ENCODE data around the gene TBX1. TPM values are rescaled to one million over a fixed set of nuclear protein-coding genes. Genes with fewer than 3 reads are reported as not detected.

Gene TBX1
- total RNA-seq, 1 donor = not detected

GRCh38 chr22:19732403-19733113 lies 28.0 kb upstream of the TBX1 start:
- no peak for TF ChIP-seq CTCF (IDR thresholded peaks at IDR 0.05; ENCODE audit: extremely low read depth, low read depth, low read length)
- H3K27me3 ChIP-seq (ENCODE audit: insufficient read depth, low read length) = no peaks in the 10 kb centered on the region
- no peak overlapping the region for H3K27ac ChIP-seq (ENCODE audit: low read depth, low read length)
- no peaks in the 10 kb centered on the region for H3K79me2 ChIP-seq (ENCODE audit: insufficient read depth, low read length)
- H4K20me1 ChIP-seq (ENCODE audit: insufficient read depth, low read length) = no peaks in the 10 kb centered on the region
- DNase-seq (ENCODE audit: insufficient read length, low spot score, missing footprints) = no peak
- no peak overlapping the region for H3K4me2 ChIP-seq (ENCODE audit: insufficient read depth, low read length)
- H3K4me1 ChIP-seq (ENCODE audit: insufficient read depth, low read length) = no peaks in the 10 kb centered on the region
- no peak overlapping the region for H2AFZ ChIP-seq (ENCODE audit: low read length)
- H3K4me3 ChIP-seq (ENCODE audit: insufficient read depth, low read length) = no peak overlapping the region
- H3K36me3 ChIP-seq (ENCODE audit: insufficient read depth, low read length) = no peaks in the 10 kb centered on the region
- H3K9me3 ChIP-seq (ENCODE audit: low read depth, low read length) = no peaks in the 10 kb centered on the region

GRCh38 chr22:19733755-19734154 lies 26.8 kb upstream of the TBX1 start:
- no peak overlapping the region for H3K4me2 ChIP-seq (ENCODE audit: insufficient read depth, low read length)
- H3K4me1 ChIP-seq (ENCODE audit: insufficient read depth, low read length) = no peaks in the 10 kb centered on the region
- TF ChIP-seq CTCF (IDR thresholded peaks at IDR 0.05; ENCODE audit: extremely low read depth, low read depth, low read length) = no peak
- no peak for DNase-seq (ENCODE audit: insufficient read length, low spot score, missing footprints)
- no peaks in the 10 kb centered on the region for H3K27me3 ChIP-seq (ENCODE audit: insufficient read depth, low read length)
- H3K36me3 ChIP-seq (ENCODE audit: insufficient read depth, low read length) = no peaks in the 10 kb centered on the region
- H3K79me2 ChIP-seq (ENCODE audit: insufficient read depth, low read length) = no peaks in the 10 kb centered on the region
- H3K27ac ChIP-seq (ENCODE audit: low read depth, low read length) = no peak overlapping the region
- no peak overlapping the region for H2AFZ ChIP-seq (ENCODE audit: low read length)
- H3K9me3 ChIP-seq (ENCODE audit: low read depth, low read length) = no peaks in the 10 kb centered on the region
- no peak overlapping the region for H3K4me3 ChIP-seq (ENCODE audit: insufficient read depth, low read length)
- no peaks in the 10 kb centered on the region for H4K20me1 ChIP-seq (ENCODE audit: insufficient read depth, low read length)

GRCh38 chr22:19734163-19734562 lies 26.4 kb upstream of the TBX1 start:
- H3K27ac ChIP-seq (ENCODE audit: low read depth, low read length) = no peak overlapping the region
- H3K9me3 ChIP-seq (ENCODE audit: low read depth, low read length) = no peaks in the 10 kb centered on the region
- no peak overlapping the region for H3K4me2 ChIP-seq (ENCODE audit: insufficient read depth, low read length)
- H2AFZ ChIP-seq (ENCODE audit: low read length) = no peak overlapping the region
- H4K20me1 ChIP-seq (ENCODE audit: insufficient read depth, low read length) = no peaks in the 10 kb centered on the region
- H3K4me1 ChIP-seq (ENCODE audit: insufficient read depth, low read length) = no peaks in the 10 kb centered on the region
- no peaks in the 10 kb centered on the region for H3K79me2 ChIP-seq (ENCODE audit: insufficient read depth, low read length)
- no peak for DNase-seq (ENCODE audit: insufficient read length, low spot score, missing footprints)
- no peaks in the 10 kb centered on the region for H3K27me3 ChIP-seq (ENCODE audit: insufficient read depth, low read length)
- H3K36me3 ChIP-seq (ENCODE audit: insufficient read depth, low read length) = no peaks in the 10 kb centered on the region
- no peak for TF ChIP-seq CTCF (IDR thresholded peaks at IDR 0.05; ENCODE audit: extremely low read depth, low read depth, low read length)
- H3K4me3 ChIP-seq (ENCODE audit: insufficient read depth, low read length) = no peak overlapping the region

- no peaks in the 10 kb centered on the region for H4K20me1 ChIP-seq (ENCODE audit: insufficient read depth, low read length)
- no peaks in the 10 kb centered on the region for H3K9me3 ChIP-seq (ENCODE audit: low read depth, low read length)
- H3K27ac ChIP-seq (ENCODE audit: low read depth, low read length) = no peak overlapping the region
- H3K36me3 ChIP-seq (ENCODE audit: insufficient read depth, low read length) = no peaks in the 10 kb centered on the region
- no peak overlapping the region for H3K4me3 ChIP-seq (ENCODE audit: insufficient read depth, low read length)
- H3K27me3 ChIP-seq (ENCODE audit: insufficient read depth, low read length) = no peaks in the 10 kb centered on the region
- H3K4me2 ChIP-seq (ENCODE audit: insufficient read depth, low read length) = no peak overlapping the region
- DNase-seq (ENCODE audit: insufficient read length, low spot score, missing footprints) = no peak
- no peaks in the 10 kb centered on the region for H3K79me2 ChIP-seq (ENCODE audit: insufficient read depth, low read length)
- H3K4me1 ChIP-seq (ENCODE audit: insufficient read depth, low read length) = no peaks in the 10 kb centered on the region
- no peak overlapping the region for H2AFZ ChIP-seq (ENCODE audit: low read length)
- no peak for TF ChIP-seq CTCF (IDR thresholded peaks at IDR 0.05; ENCODE audit: extremely low read depth, low read depth, low read length)
Measured at GRCh38 chr22:19734837-19735382, 25.7 kb upstream of the TBX1 start.
